Mesothelial cell of epicardium (in vitro differentiated cells): ENCODE measurements around the gene PWP1. TPM values are rescaled to one million over a fixed set of nuclear protein-coding genes. Genes with fewer than 3 reads are reported as not detected.

ENCODE experiments used
- DNase-seq, 2 experiments: peaks; one replicate each; pipeline ENCODE4 v3.0.0; 2021; ENCODE audit warnings: low spot score in 2 of 2; ENCODE audit not compliant: unreplicated experiment in 2 of 2
- H3K27ac Mint-ChIP-seq: 2 replicates; pipeline ENCODE4 v1.8.0; 2021; ENCODE audit warnings: mixed read lengths
- H3K27me3 Mint-ChIP-seq: 2 replicates; pipeline ENCODE4 v1.8.0; 2021; ENCODE audit warnings: low read depth, mixed read lengths
- H3K36me3 Mint-ChIP-seq: 2 replicates; pipeline ENCODE4 v1.8.0; 2021; ENCODE audit warnings: mixed read lengths
- H3K4me1 Mint-ChIP-seq: 2 replicates; pipeline ENCODE4 v1.8.0; 2021; ENCODE audit warnings: mixed read lengths
- H3K4me3 Mint-ChIP-seq: 2 replicates; pipeline ENCODE4 v1.8.0; 2021; ENCODE audit warnings: mild to moderate bottlenecking, moderate library complexity, mixed read lengths
- H3K9me3 Mint-ChIP-seq: 2 replicates; pipeline ENCODE4 v1.8.0; 2021; ENCODE audit warnings: mixed read lengths
- total RNA-seq: library from RNA; stranded (reverse); gene quantifications from 3 replicates; pipeline ENCODE4 v1.2.1, GENCODE V29; 2021
- TF ChIP-seq, protein P1 (sequence below): fragments of 200-600 bp; sonication (generic); IDR thresholded peaks from one replicate; pipeline ENCODE4 v1.5.0; 2021; ENCODE audit warnings: antibody characterized with exemption; ENCODE audit not compliant: unreplicated experiment

PWP1 gene
- total RNA-seq, 1 donor from 2014 or later, result 29.8 TPM

DNA sequence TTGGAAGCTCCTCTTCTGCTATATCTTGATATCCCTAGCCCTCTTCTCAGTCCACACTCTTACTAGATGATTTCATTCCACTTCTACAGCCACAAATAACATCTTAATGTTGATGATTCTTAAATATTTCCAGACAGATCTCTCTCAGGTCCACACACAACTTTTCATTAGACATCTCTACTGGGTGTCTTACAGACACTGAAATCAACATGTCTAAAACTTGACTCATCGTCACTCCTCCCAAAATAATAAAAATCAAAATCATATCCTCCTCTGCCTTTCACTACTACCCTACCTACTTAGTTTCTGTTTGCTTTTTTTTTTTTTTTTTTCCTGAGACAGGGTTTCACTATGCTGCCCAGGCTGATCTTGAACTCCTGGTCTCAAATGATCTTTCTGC is 63.5 kb downstream of the PWP1 start:
- no peaks in the 10 kb centered on the region for H3K9me3 Mint-ChIP-seq
- DNase-seq, result no peak
- H3K36me3 Mint-ChIP-seq, result peaks cover 21% of the 10 kb centered on the region
- H3K27ac Mint-ChIP-seq, result no peak overlapping the region
- H3K27me3 Mint-ChIP-seq, result no peaks in the 10 kb centered on the region
- TF ChIP-seq, protein P1, sequence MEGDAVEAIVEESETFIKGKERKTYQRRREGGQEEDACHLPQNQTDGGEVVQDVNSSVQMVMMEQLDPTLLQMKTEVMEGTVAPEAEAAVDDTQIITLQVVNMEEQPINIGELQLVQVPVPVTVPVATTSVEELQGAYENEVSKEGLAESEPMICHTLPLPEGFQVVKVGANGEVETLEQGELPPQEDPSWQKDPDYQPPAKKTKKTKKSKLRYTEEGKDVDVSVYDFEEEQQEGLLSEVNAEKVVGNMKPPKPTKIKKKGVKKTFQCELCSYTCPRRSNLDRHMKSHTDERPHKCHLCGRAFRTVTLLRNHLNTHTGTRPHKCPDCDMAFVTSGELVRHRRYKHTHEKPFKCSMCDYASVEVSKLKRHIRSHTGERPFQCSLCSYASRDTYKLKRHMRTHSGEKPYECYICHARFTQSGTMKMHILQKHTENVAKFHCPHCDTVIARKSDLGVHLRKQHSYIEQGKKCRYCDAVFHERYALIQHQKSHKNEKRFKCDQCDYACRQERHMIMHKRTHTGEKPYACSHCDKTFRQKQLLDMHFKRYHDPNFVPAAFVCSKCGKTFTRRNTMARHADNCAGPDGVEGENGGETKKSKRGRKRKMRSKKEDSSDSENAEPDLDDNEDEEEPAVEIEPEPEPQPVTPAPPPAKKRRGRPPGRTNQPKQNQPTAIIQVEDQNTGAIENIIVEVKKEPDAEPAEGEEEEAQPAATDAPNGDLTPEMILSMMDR, result no peak
- H3K4me1 Mint-ChIP-seq, result no peaks in the 10 kb centered on the region
- no peak overlapping the region for H3K4me3 Mint-ChIP-seq

DNA sequence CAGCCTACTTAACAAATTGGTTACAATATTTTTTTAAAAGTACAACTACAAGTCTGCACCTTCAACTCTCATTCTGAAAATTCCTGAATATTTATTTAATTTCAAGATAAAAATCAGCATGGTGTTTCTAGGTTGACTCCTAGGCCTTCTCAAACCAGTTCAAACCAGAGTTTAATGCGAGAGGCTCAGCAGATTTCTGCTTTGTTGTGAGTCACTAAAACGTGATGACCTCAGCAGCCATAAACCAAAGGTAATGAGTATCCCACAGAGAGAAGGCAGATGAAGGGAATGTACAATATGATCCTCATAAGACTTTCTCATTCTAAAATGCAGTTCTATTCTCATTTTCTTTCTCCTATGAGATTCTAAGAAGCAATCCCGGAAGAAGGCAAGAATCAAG is 73.8 kb downstream of the PWP1 start:
- Mint-ChIP-seq H3K36me3 (peaks cover 8% of the 10 kb centered on the region), H3K9me3 (no peaks in the 10 kb centered on the region), H3K27me3 (peaks cover 4% of the 10 kb centered on the region), H3K27ac (peak overlapping the region; percentile 94), H3K4me1 (peaks cover 21% of the 10 kb centered on the region), H3K4me3 (peak overlapping the region; percentile 89)
- TF ChIP-seq, protein P1, result no peak
- no peak for DNase-seq

DNA sequence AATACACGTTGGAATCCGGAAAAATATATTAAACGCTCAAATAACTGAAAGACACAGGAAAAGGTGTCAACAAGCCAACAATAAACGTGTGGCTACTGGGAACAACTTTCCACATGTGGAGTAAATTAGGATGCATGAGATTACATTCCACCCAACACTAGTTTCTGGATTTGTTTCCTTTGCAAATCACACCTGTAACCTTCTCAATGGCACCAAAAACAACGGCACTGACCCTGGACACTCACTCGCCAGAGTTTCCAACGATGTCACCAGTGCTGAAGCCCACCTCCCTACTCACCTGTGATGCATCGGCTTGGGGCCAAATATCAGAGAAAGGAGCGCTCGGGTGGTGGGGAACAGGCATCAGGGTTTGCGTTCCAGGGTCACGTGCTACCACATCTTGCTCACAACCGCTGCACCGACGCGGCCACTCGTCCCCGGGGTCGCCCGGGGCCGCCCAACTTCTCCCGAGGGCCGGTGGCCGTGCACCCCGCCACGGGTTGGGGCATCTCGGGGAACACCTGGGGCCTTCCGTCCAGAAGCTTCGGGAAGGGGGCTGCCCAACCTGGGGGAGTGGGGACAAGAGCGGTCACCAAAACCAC is 74.7 kb downstream of the PWP1 start:
- TF ChIP-seq, protein P1, result no peak
- Mint-ChIP-seq H3K4me3 (peak overlapping the region; percentile 89), H3K27me3 (peaks cover 4% of the 10 kb centered on the region), H3K36me3 (peaks cover 8% of the 10 kb centered on the region), H3K27ac (peak overlapping the region; percentile 94), H3K9me3 (no peaks in the 10 kb centered on the region), H3K4me1 (peaks cover 21% of the 10 kb centered on the region)
- DNase-seq, result peak in 1 of 2 experiments; percentile 51

DNA sequence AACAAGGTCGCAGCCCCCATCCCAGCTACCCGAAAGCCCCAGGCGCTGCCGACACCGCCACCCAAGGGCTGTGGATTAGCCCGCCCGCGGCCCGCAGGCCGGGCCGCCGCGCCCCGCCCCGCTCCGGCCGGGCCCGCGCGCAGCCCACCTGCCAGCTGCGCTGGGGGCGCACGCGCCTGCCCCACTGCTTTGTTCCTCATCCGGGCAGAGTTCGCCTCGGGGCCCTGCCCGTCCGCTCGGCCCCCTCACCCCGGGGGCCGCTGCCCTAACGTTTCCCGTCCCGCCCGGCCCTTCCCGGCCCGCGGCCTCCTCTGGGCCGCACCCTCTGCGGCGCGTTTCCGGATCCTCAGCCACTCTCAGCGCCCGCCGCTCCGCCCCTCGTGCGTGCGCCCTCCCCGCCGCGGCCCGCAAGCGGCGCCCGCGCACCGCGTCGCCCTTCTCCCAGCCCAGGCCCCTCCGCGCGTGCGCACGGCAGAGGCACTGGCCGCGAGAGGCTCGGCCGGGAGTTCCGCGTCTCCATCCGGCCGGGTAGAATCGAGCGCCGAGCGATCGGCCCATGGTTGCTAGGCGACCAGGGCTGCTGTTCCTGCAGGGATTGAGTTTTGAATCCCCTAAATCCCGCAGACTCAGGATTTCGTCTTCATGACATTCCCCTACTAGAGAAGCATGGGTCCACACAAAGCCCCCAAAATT is 75.4 kb downstream of the PWP1 start, which contains the start of gene PRDM4:
PRDM4 (minus strand) TSS at position 329 of the 693 bp plus-strand sequence. CDS start 622 bp downstream, outside the sequence.
- peaks cover 8% of the 10 kb centered on the region for H3K36me3 Mint-ChIP-seq
- TF ChIP-seq, protein P1, result peak; percentile 28
- H3K27me3 Mint-ChIP-seq, result peaks cover 4% of the 10 kb centered on the region
- H3K4me3 Mint-ChIP-seq, result peak within 1 kb of the TSS; percentile 89
- H3K9me3 Mint-ChIP-seq, result no peaks in the 10 kb centered on the region
- peak within 1 kb of the TSS; percentile 94 for H3K27ac Mint-ChIP-seq
- peak; percentile 94 to 95 for DNase-seq
- H3K4me1 Mint-ChIP-seq, result peaks cover 21% of the 10 kb centered on the region

DNA sequence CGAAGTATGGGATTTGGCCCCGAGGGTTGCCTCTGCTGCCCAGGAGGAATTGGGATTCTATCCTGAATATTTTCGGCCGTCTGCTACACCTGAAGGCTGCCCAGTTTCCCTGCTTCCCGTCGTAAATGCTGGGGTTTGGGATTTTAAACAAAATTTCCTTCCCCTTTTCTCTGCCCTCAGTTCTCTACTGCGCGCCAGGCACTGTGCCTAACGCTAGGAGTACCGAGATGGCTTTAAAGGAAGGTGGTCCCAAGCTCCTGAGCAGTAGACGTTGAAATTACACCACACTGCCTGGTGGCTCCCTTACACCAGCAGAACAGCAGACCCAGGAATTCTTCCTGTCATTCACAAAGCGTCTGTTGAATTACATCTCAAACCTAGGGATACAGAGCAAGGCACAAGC is 75.9 kb downstream of the PWP1 start:
- Mint-ChIP-seq H3K36me3 (peaks cover 6% of the 10 kb centered on the region), H3K9me3 (no peaks in the 10 kb centered on the region), H3K27ac (peak overlapping the region; percentile 77), H3K4me3 (peak overlapping the region; percentile 82), H3K4me1 (peaks cover 21% of the 10 kb centered on the region), H3K27me3 (peaks cover 4% of the 10 kb centered on the region)
- TF ChIP-seq, protein P1, result no peak
- no peak for DNase-seq

Other genes with a start within 250 kb of the PWP1 start
- gene PRDM4, start 75.3 kb downstream of the PWP1 start, total RNA-seq, result 33.5 to 35.9 TPM (median 35.1 TPM) in 3 replicates
- gene ASCL4, start 88.9 kb downstream of the PWP1 start, total RNA-seq, result 0.16 TPM in 1 of 3 replicates, not detected in the others